ENCODE results near the gene CCRL2.

GRCh38 chr3:46449755-46450552 lies 42.9 kb downstream of the CCRL2 start:
- no peak for TF ChIP-seq EZH2phosphoT487 (IDR thresholded peaks at IDR 0.05; ENCODE audit: insufficient read depth, low read depth)
- TF ChIP-seq EZH2 (IDR thresholded peaks at IDR 0.05; ENCODE audit: insufficient read depth, poor library complexity, severe bottlenecking), result no peak
